ENCODE results near the gene PTPRD.

The PTPRD gene

GRCh38 chr9:8486095-8486494 is 2126.7 kb downstream of the PTPRD start:
- no peak overlapping the region for H3K4me3 ChIP-seq (IDR thresholded peaks at IDR 0.05; ENCODE audit: insufficient read depth, low read depth, low read length)
- H2AFZ ChIP-seq (ENCODE audit: low read depth): no peak overlapping the region
- H3K36me3 ChIP-seq (ENCODE audit: insufficient read depth): no peaks in the 10 kb centered on the region
- no peaks in the 10 kb centered on the region for H4K20me1 ChIP-seq (ENCODE audit: insufficient read depth)
- H3K79me2 ChIP-seq (ENCODE audit: insufficient read depth, low read depth): no peaks in the 10 kb centered on the region
- H3K4me1 ChIP-seq (ENCODE audit: low read depth, poor library complexity, severe bottlenecking): no peaks in the 10 kb centered on the region
- no peak overlapping the region for H3K27ac ChIP-seq
- H3K4me2 ChIP-seq: no peak overlapping the region
- no peak overlapping the region for H3K9ac ChIP-seq
- H3K27me3 ChIP-seq (ENCODE audit: insufficient read depth, low read depth): no peaks in the 10 kb centered on the region
- no peak for TF ChIP-seq CTCF (conservative IDR thresholded peaks at IDR 0.05; ENCODE audit: low read depth, low read length)

- no peak overlapping the region for H3K27ac ChIP-seq
- H3K4me3 ChIP-seq (IDR thresholded peaks at IDR 0.05; ENCODE audit: insufficient read depth, low read depth, low read length): no peak overlapping the region
- no peaks in the 10 kb centered on the region for H4K20me1 ChIP-seq (ENCODE audit: insufficient read depth)
- no peak overlapping the region for H3K9ac ChIP-seq
- no peaks in the 10 kb centered on the region for H3K27me3 ChIP-seq (ENCODE audit: insufficient read depth, low read depth)
- H3K4me2 ChIP-seq: no peak overlapping the region
- H3K4me1 ChIP-seq (ENCODE audit: low read depth, poor library complexity, severe bottlenecking): no peaks in the 10 kb centered on the region
- TF ChIP-seq CTCF (conservative IDR thresholded peaks at IDR 0.05; ENCODE audit: low read depth, low read length): no peak
- H3K36me3 ChIP-seq (ENCODE audit: insufficient read depth): no peaks in the 10 kb centered on the region
- H3K79me2 ChIP-seq (ENCODE audit: insufficient read depth, low read depth): no peaks in the 10 kb centered on the region
- H2AFZ ChIP-seq (ENCODE audit: low read depth): no peak overlapping the region
These were observed 2128.1 kb downstream of the PTPRD start for GRCh38 chr9:8484597-8485191.

- Histone ChIP-seq H3K36me3 (ENCODE audit: insufficient read depth) (no peaks in the 10 kb centered on the region), H3K4me3 (IDR thresholded peaks at IDR 0.05; ENCODE audit: insufficient read depth, low read depth, low read length) (no peak overlapping the region), H3K4me1 (ENCODE audit: low read depth, poor library complexity, severe bottlenecking) (no peaks in the 10 kb centered on the region), H3K79me2 (ENCODE audit: insufficient read depth, low read depth) (no peaks in the 10 kb centered on the region), H3K9ac (no peak overlapping the region), H2AFZ (ENCODE audit: low read depth) (no peak overlapping the region), H3K27me3 (ENCODE audit: insufficient read depth, low read depth) (no peaks in the 10 kb centered on the region), H4K20me1 (ENCODE audit: insufficient read depth) (no peaks in the 10 kb centered on the region), H3K4me2 (no peak overlapping the region), H3K27ac (no peak overlapping the region)
- no peak for TF ChIP-seq CTCF (conservative IDR thresholded peaks at IDR 0.05; ENCODE audit: low read depth, low read length)
These were observed 2135.4 kb downstream of the PTPRD start for GRCh38 chr9:8477450-8477849.

GRCh38 chr9:8474937-8475336 is 2137.9 kb downstream of the PTPRD start:
- Histone ChIP-seq H3K4me3 (IDR thresholded peaks at IDR 0.05; ENCODE audit: insufficient read depth, low read depth, low read length) (no peak overlapping the region), H3K27me3 (ENCODE audit: insufficient read depth, low read depth) (no peaks in the 10 kb centered on the region), H3K36me3 (ENCODE audit: insufficient read depth) (no peaks in the 10 kb centered on the region), H3K4me1 (ENCODE audit: low read depth, poor library complexity, severe bottlenecking) (no peaks in the 10 kb centered on the region), H3K79me2 (ENCODE audit: insufficient read depth, low read depth) (no peaks in the 10 kb centered on the region), H3K4me2 (no peak overlapping the region), H4K20me1 (ENCODE audit: insufficient read depth) (no peaks in the 10 kb centered on the region), H3K27ac (no peak overlapping the region), H2AFZ (ENCODE audit: low read depth) (no peak overlapping the region), H3K9ac (no peak overlapping the region)
- no peak for TF ChIP-seq CTCF (conservative IDR thresholded peaks at IDR 0.05; ENCODE audit: low read depth, low read length)

Measured in KMS-11 (cell line).